GM23338 (cell line): ENCODE results near the gene B3GNT9. TPM values are rescaled to one million over a fixed set of nuclear protein-coding genes. Genes with fewer than 3 reads are reported as not detected.

ENCODE experiments used
- ATAC-seq: fragments of 200-7000 bp; cut with Tn5 transposase; 3 replicates; pipeline ENCODE4 v1.9.1; 2020
- DNase-seq: peaks from one replicate; pipeline ENCODE4 v3.0.0-alpha.2; 2015; ENCODE audit warnings: low spot score
- H2AFZ ChIP-seq: fragments of 200-600 bp; sonication (generic); 2 replicates; pipeline ENCODE4 v1.8.0; 2016; ENCODE audit warnings: antibody characterized with exemption, mild to moderate bottlenecking, moderate library complexity
- H3F3A ChIP-seq: fragments of 200-600 bp; sonication (generic); replicated peaks from 2 replicates; pipeline ENCODE4 v1.8.0; 2017; ENCODE audit warnings: antibody characterized with exemption, mixed run types, low read depth
- H3K27ac ChIP-seq: fragments of 200-600 bp; sonication (generic); 2 replicates; pipeline ENCODE4 v1.6.1; 2016; ENCODE audit warnings: low read depth
- H3K27me3 ChIP-seq: fragments of 200-600 bp; sonication (generic); 2 replicates; pipeline ENCODE4 v1.8.0; 2016; ENCODE audit warnings: mild to moderate bottlenecking, mixed run types, moderate library complexity; ENCODE audit not compliant: insufficient read depth
- H3K36me3 ChIP-seq: fragments of 200-600 bp; sonication (generic); 2 replicates; pipeline ENCODE4 v1.8.0; 2016; ENCODE audit warnings: mild to moderate bottlenecking; ENCODE audit not compliant: insufficient read depth
- H3K4me1 ChIP-seq: fragments of 200-600 bp; sonication (generic); 2 replicates; pipeline ENCODE4 v1.8.0; 2016; ENCODE audit warnings: mild to moderate bottlenecking, moderate library complexity; ENCODE audit not compliant: insufficient read depth
- H3K4me2 ChIP-seq: fragments of 200-600 bp; sonication (generic); 2 replicates; pipeline ENCODE4 v1.7.1; 2017; ENCODE audit warnings: mixed run types
- H3K4me3 ChIP-seq: fragments of 200-600 bp; sonication (generic); 2 replicates; pipeline ENCODE4 v1.6.1; 2016; ENCODE audit warnings: mixed run types
- H3K79me2 ChIP-seq: fragments of 200-600 bp; sonication (generic); replicated peaks from 2 replicates; pipeline ENCODE4 v1.8.0; 2017; ENCODE audit warnings: mild to moderate bottlenecking; ENCODE audit not compliant: insufficient read depth
- H3K9me2 ChIP-seq: fragments of 200-600 bp; sonication (generic); 2 replicates; pipeline ENCODE4 v1.8.0; 2017; ENCODE audit not compliant: insufficient read depth
- H4K20me1 ChIP-seq: fragments of 200-600 bp; sonication (generic); replicated peaks from 2 replicates; pipeline ENCODE4 v1.8.0; 2017; ENCODE audit warnings: mild to moderate bottlenecking; ENCODE audit not compliant: insufficient read depth
- H3K27ac Mint-ChIP-seq: 2 replicates; pipeline ENCODE4 v1.8.0; 2020; ENCODE audit warnings: inconsistent platforms, mild to moderate bottlenecking, moderate library complexity, mixed read lengths
- H3K27me3 Mint-ChIP-seq: 3 replicates; pipeline ENCODE4 v1.8.0; 2022; ENCODE audit warnings: low read depth, mild to moderate bottlenecking, moderate library complexity, mixed read lengths, inconsistent platforms; ENCODE audit not compliant: insufficient read depth, poor library complexity
- H3K36me3 Mint-ChIP-seq: 3 replicates; pipeline ENCODE4 v1.8.0; 2021; ENCODE audit warnings: low read depth, mild to moderate bottlenecking, inconsistent platforms, moderate library complexity, mixed read lengths
- H3K4me1 Mint-ChIP-seq: 3 replicates; pipeline ENCODE4 v1.8.0; 2020; ENCODE audit warnings: mild to moderate bottlenecking, inconsistent platforms, mixed read lengths
- H3K4me3 Mint-ChIP-seq: 3 replicates; pipeline ENCODE4 v1.8.0; 2021; ENCODE audit warnings: moderate library complexity, mild to moderate bottlenecking, inconsistent platforms, mixed read lengths
- H3K9me3 Mint-ChIP-seq: 3 replicates; pipeline ENCODE4 v1.8.0; 2020; ENCODE audit warnings: moderate library complexity, mild to moderate bottlenecking, inconsistent platforms, mixed read lengths
- CREB1 ChIP-seq: fragments of 250-450 bp; sonication (Bioruptor Pico); IDR thresholded peaks from 2 replicates; pipeline ENCODE4 v1.5.0; 2020; ENCODE audit warnings: low read depth, mild to moderate bottlenecking, moderate library complexity
- EZH2 ChIP-seq: fragments of 200-600 bp; sonication (generic); IDR thresholded peaks from one replicate; pipeline ENCODE4 v1.8.0; 2017; ENCODE audit warnings: antibody characterized with exemption, mild to moderate bottlenecking, low read depth; ENCODE audit not compliant: unreplicated experiment
- EZH2phosphoT487 ChIP-seq: fragments of 200-600 bp; sonication (generic); IDR thresholded peaks from one replicate; pipeline ENCODE4 v1.8.1; 2018; ENCODE audit warnings: antibody characterized with exemption; ENCODE audit not compliant: unreplicated experiment
- JUNB ChIP-seq: IDR thresholded peaks from one replicate; pipeline ENCODE4 v1.6.1; 2016; ENCODE audit warnings: antibody characterized with exemption; ENCODE audit not compliant: unreplicated experiment
- NANOG ChIP-seq: IDR thresholded peaks from 2 replicates; pipeline ENCODE4 v1.6.1; 2016; ENCODE audit warnings: antibody characterized with exemption, borderline replicate concordance
- POLR2AphosphoS5 ChIP-seq: IDR thresholded peaks from 2 replicates; pipeline ENCODE4 v1.6.1; 2016; ENCODE audit warnings: antibody characterized with exemption, low read depth
- STAT1 ChIP-seq: IDR thresholded peaks from one replicate; pipeline ENCODE4 v1.6.1; 2016; ENCODE audit warnings: antibody characterized with exemption; ENCODE audit not compliant: unreplicated experiment
- ZNF114 ChIP-seq: fragments of 250-450 bp; sonication (Bioruptor Pico); IDR thresholded peaks from 2 replicates; pipeline ENCODE4 v1.5.0; 2020; ENCODE audit warnings: mild to moderate bottlenecking, moderate library complexity
- ZNF331 ChIP-seq: fragments of 250-450 bp; sonication (Bioruptor Pico); IDR thresholded peaks from 2 replicates; pipeline ENCODE4 v1.5.0; 2020; ENCODE audit warnings: low read depth, mild to moderate bottlenecking, moderate library complexity
- polyA plus RNA-seq: library from polyadenylated mRNA; unstranded; fragments of >200 nt; fragmentation: Nextera tagmentation; extraction: Ambion mirVana; gene quantifications from 2 replicates; pipeline ENCODE4 v1.2.1, GENCODE V29; 2016
- total RNA-seq: library from RNA; depleted of rRNA; stranded (reverse); fragments of >200 nt; shearing (Covaris generic); gene quantifications from 2 replicates; pipeline ENCODE4 v1.2.3, GENCODE V29; 2014
- TF ChIP-seq, protein P1 (sequence below): IDR thresholded peaks from one replicate; pipeline ENCODE4 v1.6.1; 2018; ENCODE audit warnings: antibody characterized with exemption; ENCODE audit not compliant: unreplicated experiment
- TF ChIP-seq, protein P2 (sequence below), 2 experiments: fragments of 200-600 bp in 1 of 2; sonication (generic) in 1 of 2; conservative IDR thresholded peaks; 2 replicates each; pipeline versions ENCODE4 v1.5.1 to v1.6.1; 2016 to 2017; ENCODE audit warnings: antibody characterized with exemption in 2 of 2, low read depth in 2 of 2, mild to moderate bottlenecking in 2 of 2, moderate library complexity in 1 of 2
- TF ChIP-seq, protein P3 (sequence below): fragments of 250-450 bp; sonication (Bioruptor Pico); IDR thresholded peaks from 2 replicates; pipeline ENCODE4 v1.5.0; 2020; ENCODE audit warnings: mild to moderate bottlenecking, moderate library complexity
- TF ChIP-seq, protein P4 (sequence below): IDR thresholded peaks from 2 replicates; pipeline ENCODE4 v1.6.1; 2016; ENCODE audit warnings: antibody characterized with exemption

B3GNT9 gene
- total and polyA plus RNA-seq, 2 experiments from 2014 or later = 0.99 to 7.0 TPM

DNA sequence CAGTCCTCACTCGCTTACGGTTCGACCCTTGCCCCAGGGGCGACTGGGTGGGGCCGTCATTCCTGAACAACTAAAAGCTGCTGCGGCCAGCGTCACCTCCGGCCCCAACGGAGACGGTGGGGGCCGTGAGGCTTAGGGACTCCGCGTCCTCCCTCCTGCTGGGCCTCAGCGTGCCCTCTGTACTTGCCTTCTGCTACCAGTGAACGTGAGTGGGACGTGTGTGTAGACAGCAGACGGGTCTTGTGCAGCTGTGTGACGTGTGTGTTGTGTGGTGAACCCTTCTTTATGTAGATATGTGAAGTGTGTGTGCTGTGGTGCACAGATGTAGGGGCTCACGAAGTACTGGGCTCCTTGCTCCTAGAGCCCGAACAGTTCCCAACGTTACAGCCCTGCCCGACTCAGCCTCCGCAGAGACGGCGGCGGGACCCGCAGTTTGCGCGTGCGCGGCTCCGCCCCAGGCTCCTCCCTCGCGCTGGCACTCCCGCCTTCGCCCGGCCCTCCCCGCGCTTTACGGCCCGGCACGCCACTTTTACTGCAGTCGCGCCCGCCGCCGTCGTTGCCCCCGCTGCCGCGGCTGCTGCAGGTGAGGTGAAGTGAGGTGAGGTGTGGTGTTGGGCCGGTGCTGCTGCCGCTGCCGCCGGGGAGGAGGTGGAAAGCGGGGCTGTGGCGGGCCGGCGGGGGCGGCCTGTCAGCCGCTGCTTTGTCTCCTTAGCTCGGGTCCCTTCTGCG is 41.2 kb downstream of the B3GNT9 start, which contains the start of gene PHAF1:
TSS of gene PHAF1 (plus strand) at position 535 of the 729 bp plus-strand sequence. CDS start 235 bp downstream, outside the sequence.
- Mint-ChIP-seq H3K27ac (peak within 1 kb of the TSS; percentile 74), H3K4me1 (peaks cover 13% of the 10 kb centered on the region; the same call in 2 of the 3 replicates), H3K4me3 (peak within 1 kb of the TSS; percentile 98), H3K36me3 (no peaks in the 10 kb centered on the region; the same call in 2 of the 3 replicates), H3K27me3 (peaks cover 10% of the 10 kb centered on the region), H3K9me3 (no peaks in the 10 kb centered on the region; the same call in 2 of the 3 replicates)
- TF ChIP-seq, protein P1, sequence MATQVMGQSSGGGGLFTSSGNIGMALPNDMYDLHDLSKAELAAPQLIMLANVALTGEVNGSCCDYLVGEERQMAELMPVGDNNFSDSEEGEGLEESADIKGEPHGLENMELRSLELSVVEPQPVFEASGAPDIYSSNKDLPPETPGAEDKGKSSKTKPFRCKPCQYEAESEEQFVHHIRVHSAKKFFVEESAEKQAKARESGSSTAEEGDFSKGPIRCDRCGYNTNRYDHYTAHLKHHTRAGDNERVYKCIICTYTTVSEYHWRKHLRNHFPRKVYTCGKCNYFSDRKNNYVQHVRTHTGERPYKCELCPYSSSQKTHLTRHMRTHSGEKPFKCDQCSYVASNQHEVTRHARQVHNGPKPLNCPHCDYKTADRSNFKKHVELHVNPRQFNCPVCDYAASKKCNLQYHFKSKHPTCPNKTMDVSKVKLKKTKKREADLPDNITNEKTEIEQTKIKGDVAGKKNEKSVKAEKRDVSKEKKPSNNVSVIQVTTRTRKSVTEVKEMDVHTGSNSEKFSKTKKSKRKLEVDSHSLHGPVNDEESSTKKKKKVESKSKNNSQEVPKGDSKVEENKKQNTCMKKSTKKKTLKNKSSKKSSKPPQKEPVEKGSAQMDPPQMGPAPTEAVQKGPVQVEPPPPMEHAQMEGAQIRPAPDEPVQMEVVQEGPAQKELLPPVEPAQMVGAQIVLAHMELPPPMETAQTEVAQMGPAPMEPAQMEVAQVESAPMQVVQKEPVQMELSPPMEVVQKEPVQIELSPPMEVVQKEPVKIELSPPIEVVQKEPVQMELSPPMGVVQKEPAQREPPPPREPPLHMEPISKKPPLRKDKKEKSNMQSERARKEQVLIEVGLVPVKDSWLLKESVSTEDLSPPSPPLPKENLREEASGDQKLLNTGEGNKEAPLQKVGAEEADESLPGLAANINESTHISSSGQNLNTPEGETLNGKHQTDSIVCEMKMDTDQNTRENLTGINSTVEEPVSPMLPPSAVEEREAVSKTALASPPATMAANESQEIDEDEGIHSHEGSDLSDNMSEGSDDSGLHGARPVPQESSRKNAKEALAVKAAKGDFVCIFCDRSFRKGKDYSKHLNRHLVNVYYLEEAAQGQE = no peak
- TF ChIP-seq EZH2 (no peak), POLR2AphosphoS5 (peak; percentile 97), STAT1 (no peak), NANOG (no peak), CREB1 (0 out of 2 replicates have a peak, but pooled peaks have one; percentile 10), ZNF114 (CRISPR knock-in tag) (no peak), JUNB (no peak), EZH2phosphoT487 (no peak), ZNF331 (CRISPR knock-in tag) (no peak)
- TF ChIP-seq, protein P2, sequence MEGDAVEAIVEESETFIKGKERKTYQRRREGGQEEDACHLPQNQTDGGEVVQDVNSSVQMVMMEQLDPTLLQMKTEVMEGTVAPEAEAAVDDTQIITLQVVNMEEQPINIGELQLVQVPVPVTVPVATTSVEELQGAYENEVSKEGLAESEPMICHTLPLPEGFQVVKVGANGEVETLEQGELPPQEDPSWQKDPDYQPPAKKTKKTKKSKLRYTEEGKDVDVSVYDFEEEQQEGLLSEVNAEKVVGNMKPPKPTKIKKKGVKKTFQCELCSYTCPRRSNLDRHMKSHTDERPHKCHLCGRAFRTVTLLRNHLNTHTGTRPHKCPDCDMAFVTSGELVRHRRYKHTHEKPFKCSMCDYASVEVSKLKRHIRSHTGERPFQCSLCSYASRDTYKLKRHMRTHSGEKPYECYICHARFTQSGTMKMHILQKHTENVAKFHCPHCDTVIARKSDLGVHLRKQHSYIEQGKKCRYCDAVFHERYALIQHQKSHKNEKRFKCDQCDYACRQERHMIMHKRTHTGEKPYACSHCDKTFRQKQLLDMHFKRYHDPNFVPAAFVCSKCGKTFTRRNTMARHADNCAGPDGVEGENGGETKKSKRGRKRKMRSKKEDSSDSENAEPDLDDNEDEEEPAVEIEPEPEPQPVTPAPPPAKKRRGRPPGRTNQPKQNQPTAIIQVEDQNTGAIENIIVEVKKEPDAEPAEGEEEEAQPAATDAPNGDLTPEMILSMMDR (conservative IDR thresholded peaks at IDR 0.05; ENCODE audit: low read depth in 2 of 2) = no peak
- TF ChIP-seq, protein P3, sequence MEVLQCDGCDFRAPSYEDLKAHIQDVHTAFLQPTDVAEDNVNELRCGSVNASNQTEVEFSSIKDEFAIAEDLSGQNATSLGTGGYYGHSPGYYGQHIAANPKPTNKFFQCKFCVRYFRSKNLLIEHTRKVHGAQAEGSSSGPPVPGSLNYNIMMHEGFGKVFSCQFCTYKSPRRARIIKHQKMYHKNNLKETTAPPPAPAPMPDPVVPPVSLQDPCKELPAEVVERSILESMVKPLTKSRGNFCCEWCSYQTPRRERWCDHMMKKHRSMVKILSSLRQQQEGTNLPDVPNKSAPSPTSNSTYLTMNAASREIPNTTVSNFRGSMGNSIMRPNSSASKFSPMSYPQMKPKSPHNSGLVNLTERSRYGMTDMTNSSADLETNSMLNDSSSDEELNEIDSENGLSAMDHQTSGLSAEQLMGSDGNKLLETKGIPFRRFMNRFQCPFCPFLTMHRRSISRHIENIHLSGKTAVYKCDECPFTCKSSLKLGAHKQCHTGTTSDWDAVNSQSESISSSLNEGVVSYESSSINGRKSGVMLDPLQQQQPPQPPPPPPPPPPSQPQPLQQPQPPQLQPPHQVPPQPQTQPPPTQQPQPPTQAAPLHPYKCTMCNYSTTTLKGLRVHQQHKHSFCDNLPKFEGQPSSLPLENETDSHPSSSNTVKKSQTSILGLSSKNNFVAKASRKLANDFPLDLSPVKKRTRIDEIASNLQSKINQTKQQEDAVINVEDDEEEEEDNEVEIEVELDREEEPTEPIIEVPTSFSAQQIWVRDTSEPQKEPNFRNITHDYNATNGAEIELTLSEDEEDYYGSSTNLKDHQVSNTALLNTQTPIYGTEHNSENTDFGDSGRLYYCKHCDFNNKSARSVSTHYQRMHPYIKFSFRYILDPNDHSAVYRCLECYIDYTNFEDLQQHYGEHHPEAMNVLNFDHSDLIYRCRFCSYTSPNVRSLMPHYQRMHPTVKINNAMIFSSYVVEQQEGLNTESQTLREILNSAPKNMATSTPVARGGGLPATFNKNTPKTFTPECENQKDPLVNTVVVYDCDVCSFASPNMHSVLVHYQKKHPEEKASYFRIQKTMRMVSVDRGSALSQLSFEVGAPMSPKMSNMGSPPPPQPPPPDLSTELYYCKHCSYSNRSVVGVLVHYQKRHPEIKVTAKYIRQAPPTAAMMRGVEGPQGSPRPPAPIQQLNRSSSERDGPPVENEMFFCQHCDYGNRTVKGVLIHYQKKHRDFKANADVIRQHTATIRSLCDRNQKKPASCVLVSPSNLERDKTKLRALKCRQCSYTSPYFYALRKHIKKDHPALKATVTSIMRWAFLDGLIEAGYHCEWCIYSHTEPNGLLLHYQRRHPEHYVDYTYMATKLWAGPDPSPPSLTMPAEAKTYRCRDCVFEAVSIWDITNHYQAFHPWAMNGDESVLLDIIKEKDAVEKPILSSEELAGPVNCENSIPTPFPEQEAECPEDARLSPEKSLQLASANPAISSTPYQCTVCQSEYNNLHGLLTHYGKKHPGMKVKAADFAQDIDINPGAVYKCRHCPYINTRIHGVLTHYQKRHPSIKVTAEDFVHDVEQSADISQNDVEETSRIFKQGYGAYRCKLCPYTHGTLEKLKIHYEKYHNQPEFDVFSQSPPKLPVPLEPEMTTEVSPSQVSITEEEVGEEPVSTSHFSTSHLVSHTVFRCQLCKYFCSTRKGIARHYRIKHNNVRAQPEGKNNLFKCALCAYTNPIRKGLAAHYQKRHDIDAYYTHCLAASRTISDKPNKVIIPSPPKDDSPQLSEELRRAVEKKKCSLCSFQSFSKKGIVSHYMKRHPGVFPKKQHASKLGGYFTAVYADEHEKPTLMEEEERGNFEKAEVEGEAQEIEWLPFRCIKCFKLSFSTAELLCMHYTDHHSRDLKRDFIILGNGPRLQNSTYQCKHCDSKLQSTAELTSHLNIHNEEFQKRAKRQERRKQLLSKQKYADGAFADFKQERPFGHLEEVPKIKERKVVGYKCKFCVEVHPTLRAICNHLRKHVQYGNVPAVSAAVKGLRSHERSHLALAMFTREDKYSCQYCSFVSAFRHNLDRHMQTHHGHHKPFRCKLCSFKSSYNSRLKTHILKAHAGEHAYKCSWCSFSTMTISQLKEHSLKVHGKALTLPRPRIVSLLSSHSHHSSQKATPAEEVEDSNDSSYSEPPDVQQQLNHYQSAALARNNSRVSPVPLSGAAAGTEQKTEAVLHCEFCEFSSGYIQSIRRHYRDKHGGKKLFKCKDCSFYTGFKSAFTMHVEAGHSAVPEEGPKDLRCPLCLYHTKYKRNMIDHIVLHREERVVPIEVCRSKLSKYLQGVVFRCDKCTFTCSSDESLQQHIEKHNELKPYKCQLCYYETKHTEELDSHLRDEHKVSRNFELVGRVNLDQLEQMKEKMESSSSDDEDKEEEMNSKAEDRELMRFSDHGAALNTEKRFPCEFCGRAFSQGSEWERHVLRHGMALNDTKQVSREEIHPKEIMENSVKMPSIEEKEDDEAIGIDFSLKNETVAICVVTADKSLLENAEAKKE (CRISPR knock-in tag) = no peak
- TF ChIP-seq, protein P4, sequence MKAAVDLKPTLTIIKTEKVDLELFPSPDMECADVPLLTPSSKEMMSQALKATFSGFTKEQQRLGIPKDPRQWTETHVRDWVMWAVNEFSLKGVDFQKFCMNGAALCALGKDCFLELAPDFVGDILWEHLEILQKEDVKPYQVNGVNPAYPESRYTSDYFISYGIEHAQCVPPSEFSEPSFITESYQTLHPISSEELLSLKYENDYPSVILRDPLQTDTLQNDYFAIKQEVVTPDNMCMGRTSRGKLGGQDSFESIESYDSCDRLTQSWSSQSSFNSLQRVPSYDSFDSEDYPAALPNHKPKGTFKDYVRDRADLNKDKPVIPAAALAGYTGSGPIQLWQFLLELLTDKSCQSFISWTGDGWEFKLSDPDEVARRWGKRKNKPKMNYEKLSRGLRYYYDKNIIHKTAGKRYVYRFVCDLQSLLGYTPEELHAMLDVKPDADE = peak; percentile 72; the same call in 1 of the 2 replicates
- peak within 1 kb of the TSS; percentile 98 for H3K4me3 ChIP-seq
- no peaks in the 10 kb centered on the region for H3K9me2 ChIP-seq
- H3K4me1 ChIP-seq = peaks cover 10% of the 10 kb centered on the region
- peaks cover 30% of the 10 kb centered on the region for H4K20me1 ChIP-seq
- H3K27ac ChIP-seq = no peak within 1 kb of the TSS
- H3K4me2 ChIP-seq = peak within 1 kb of the TSS; percentile 99
- peaks cover 46% of the 10 kb centered on the region for H3K79me2 ChIP-seq
- ATAC-seq = peak; percentile 95
- peaks cover 6% of the 10 kb centered on the region for H3F3A ChIP-seq
- H3K36me3 ChIP-seq = no peaks in the 10 kb centered on the region
- peak; percentile 96 for DNase-seq
- peaks cover 10% of the 10 kb centered on the region; the same call in 1 of the 2 replicates for H3K27me3 ChIP-seq
- peak within 1 kb of the TSS; percentile 100 for H2AFZ ChIP-seq
